ENCODE results near the gene ARL5A. TPM values are rescaled to one million over a fixed set of nuclear protein-coding genes. Genes with fewer than 3 reads are reported as not detected.

The ARL5A gene
- total and polyA plus RNA-seq, 8 donors = 8.1 to 99.1 (median 28.0) TPM

GRCh38 chr2:151862700-151863099, 34.5 kb upstream of the ARL5A start:
- H3K36me3 ChIP-seq = no peaks in the 10 kb centered on the region
- H3K9me3 ChIP-seq = no peaks in the 10 kb centered on the region
- H3K27ac ChIP-seq = no peak overlapping the region
- H3K27me3 ChIP-seq = no peaks in the 10 kb centered on the region
- intact Hi-C loops (cut with DNase I; ENCODE audit: low total_unique reads) = no loop called here
- peaks cover 0 to 5% (median 0%) of the 10 kb centered on the region in 4 donors for H3K4me1 ChIP-seq
- no peak for TF ChIP-seq EP300 (IDR thresholded peaks at IDR 0.05)
- no peak for TF ChIP-seq CTCF (IDR thresholded peaks at IDR 0.05)
- no peak overlapping the region for H3K4me3 ChIP-seq
- WGBS, 5 donors = 84 to 96% (median 96%) methylated on average over 5 of the region's 5 CpGs
- no peak for DNase-seq

GRCh38 chr2:151861174-151861573, 33.0 kb upstream of the ARL5A start:
- H3K27ac ChIP-seq = no peak overlapping the region
- TF ChIP-seq CTCF (IDR thresholded peaks at IDR 0.05) = no peak
- no peak for TF ChIP-seq POLR2A (IDR thresholded peaks at IDR 0.05)
- no peak for TF ChIP-seq POLR2AphosphoS5 (IDR thresholded peaks at IDR 0.05)
- no peak for TF ChIP-seq EP300 (IDR thresholded peaks at IDR 0.05)
- DNase-seq = no peak
- intact Hi-C loops (cut with DNase I; ENCODE audit: low total_unique reads) = no loop called here
- 83 to 86% (median 85%) methylated on average over 4 of the region's 4 CpGs for WGBS, 5 donors
- no peaks in the 10 kb centered on the region for H3K36me3 ChIP-seq
- H3K9me3 ChIP-seq = no peaks in the 10 kb centered on the region
- H3K27me3 ChIP-seq = no peaks in the 10 kb centered on the region
- peaks cover 0 to 5% (median 0%) of the 10 kb centered on the region in 4 donors for H3K4me1 ChIP-seq
- H3K4me3 ChIP-seq = no peak overlapping the region

GRCh38 chr2:151860613-151861146, 32.5 kb upstream of the ARL5A start:
- 67 to 83% (median 79%) methylated on average over 5 of the region's 5 CpGs for WGBS, 5 donors
- no peak overlapping the region for H3K27ac ChIP-seq
- no peaks in the 10 kb centered on the region for H3K36me3 ChIP-seq
- H3K27me3 ChIP-seq = no peaks in the 10 kb centered on the region
- no peaks in the 10 kb centered on the region for H3K9me3 ChIP-seq
- H3K4me1 ChIP-seq = peaks cover 0 to 5% (median 0%) of the 10 kb centered on the region in 4 donors
- intact Hi-C loops (cut with DNase I; ENCODE audit: low total_unique reads) = no loop called here
- DNase-seq = peak in 1 of 2 donors; percentile 15
- no peak overlapping the region for H3K4me3 ChIP-seq
- TF ChIP-seq POLR2A (IDR thresholded peaks at IDR 0.05) (no peak), CTCF (IDR thresholded peaks at IDR 0.05) (no peak), POLR2AphosphoS5 (IDR thresholded peaks at IDR 0.05) (no peak), EP300 (IDR thresholded peaks at IDR 0.05) (no peak)

- DNase-seq = no peak
- no peak overlapping the region for H3K27ac ChIP-seq
- no peaks in the 10 kb centered on the region for H3K36me3 ChIP-seq
- 74 to 85% (median 82%) methylated on average over 4 of the region's 4 CpGs for WGBS, 5 donors
- intact Hi-C loops (cut with DNase I; ENCODE audit: low total_unique reads) = no loop called here
- TF ChIP-seq POLR2AphosphoS5 (IDR thresholded peaks at IDR 0.05) (no peak), CTCF (IDR thresholded peaks at IDR 0.05) (no peak), POLR2A (IDR thresholded peaks at IDR 0.05) (no peak), EP300 (IDR thresholded peaks at IDR 0.05) (no peak)
- no peak overlapping the region for H3K4me3 ChIP-seq
- H3K9me3 ChIP-seq = no peaks in the 10 kb centered on the region
- no peaks in the 10 kb centered on the region for H3K27me3 ChIP-seq
- peaks cover 0 to 5% (median 0%) of the 10 kb centered on the region in 4 donors for H3K4me1 ChIP-seq
Observed at GRCh38 chr2:151860210-151860609, 32.0 kb upstream of the ARL5A start.

Measured in stomach (tissue), 9 donors.